ENCODE data around the gene INSRR.

The INSRR gene

GRCh38 chr1:156858555-156858956 lies 361 bp downstream of the INSRR start:
- no CpG with 5 or more reads among the region's 5 CpGs for WGBS (ENCODE audit: extremely low coverage, insufficient coverage, insufficient read length)
- no peak overlapping the region for H4K91ac ChIP-seq (ENCODE audit: low read depth, low read length)
- H3K79me2 ChIP-seq (ENCODE audit: control insufficient read depth, insufficient read depth, low read length, poor library complexity), result no peaks in the 10 kb centered on the region

DNA sequence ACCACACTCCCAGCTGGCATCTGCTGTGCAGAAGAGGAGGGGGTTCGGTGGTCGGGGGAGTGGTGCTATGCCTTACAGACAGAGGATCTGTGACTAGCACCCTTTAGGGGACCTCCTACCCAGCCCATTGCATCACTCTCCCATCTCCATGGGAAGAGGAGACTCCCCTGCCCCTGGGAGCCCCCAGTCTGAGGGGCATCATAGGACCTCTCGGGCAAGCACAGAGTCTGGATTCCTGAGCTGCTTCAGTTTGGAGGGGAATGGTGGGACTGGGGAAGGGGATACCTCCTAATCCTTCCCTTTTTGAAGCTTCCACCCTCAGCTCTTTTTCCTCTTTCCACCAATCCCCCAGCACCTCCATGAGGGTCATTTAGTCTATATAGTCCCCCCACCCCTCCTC lies 1.4 kb downstream of the INSRR start:
- WGBS (ENCODE audit: extremely low coverage, insufficient coverage, insufficient read length), result no CpG with 5 or more reads among the region's 3 CpGs
- Histone ChIP-seq H4K8ac (ENCODE audit: low read depth, low read length) (no peak overlapping the region), H2BK12ac (ENCODE audit: low read length) (no peak overlapping the region), H3K9ac (ENCODE audit: low read length) (no peak overlapping the region), H3K18ac (ENCODE audit: low read length) (no peak overlapping the region), H3K27ac (ENCODE audit: low read depth, low read length) (no peak overlapping the region), H3K4ac (ENCODE audit: low read depth, low read length) (no peak overlapping the region), H3K79me2 (ENCODE audit: control insufficient read depth, insufficient read depth, low read length, poor library complexity) (no peaks in the 10 kb centered on the region), H3K23ac (ENCODE audit: low read length) (no peak overlapping the region), H2BK120ac (ENCODE audit: insufficient read depth, low read length, poor library complexity) (no peak overlapping the region), H4K91ac (ENCODE audit: low read depth, low read length) (no peak overlapping the region), H3K4me3 (ENCODE audit: low read depth, low read length) (no peak overlapping the region), H4K12ac (ENCODE audit: low read depth, low read length) (no peak overlapping the region), H2AFZ (ENCODE audit: insufficient read depth, low read length, poor library complexity) (no peak overlapping the region), H3K4me1 (ENCODE audit: control insufficient read depth in 1 of 2, insufficient read depth in 2 of 2, low read length in 2 of 2) (peaks cover 4 to 13% of the 10 kb centered on the region in 2 experiments), H2BK5ac (ENCODE audit: low read depth, low read length, poor library complexity) (no peak overlapping the region), H3K9me3 (ENCODE audit: insufficient read depth, low read depth, low read length) (peaks cover 13% of the 10 kb centered on the region), H3K4me2 (ENCODE audit: low read length) (no peak overlapping the region), H3K79me1 (ENCODE audit: low read length) (no peaks in the 10 kb centered on the region), H2AK5ac (ENCODE audit: low read length) (no peak overlapping the region), H3K14ac (ENCODE audit: low read length) (no peak overlapping the region), H3K27me3 (ENCODE audit: insufficient read depth, low read length) (peaks cover 56% of the 10 kb centered on the region), H3K36me3 (ENCODE audit: control insufficient read depth in 1 of 2, insufficient read depth in 2 of 2, low read length in 2 of 2) (no peaks in the 10 kb centered on the region)
- no peak for DNase-seq

More at GRCh38 chr1:156858555-156858956, 361 bp downstream of the INSRR start:
- H3K4ac ChIP-seq (ENCODE audit: low read depth, low read length), result no peak overlapping the region
- H3K9me3 ChIP-seq (ENCODE audit: insufficient read depth, low read depth, low read length), result peaks cover 12% of the 10 kb centered on the region
- H3K4me2 ChIP-seq (ENCODE audit: low read length), result peak overlapping the region; percentile 20
- no peak overlapping the region for H4K12ac ChIP-seq (ENCODE audit: low read depth, low read length)
- H3K23ac ChIP-seq (ENCODE audit: low read length), result no peak overlapping the region
- DNase-seq, result no peak
- H3K27me3 ChIP-seq (ENCODE audit: insufficient read depth, low read length), result peaks cover 56% of the 10 kb centered on the region
- H2BK12ac ChIP-seq (ENCODE audit: low read length), result no peak overlapping the region
- no peak overlapping the region for H3K4me3 ChIP-seq (ENCODE audit: low read depth, low read length)
- no peak overlapping the region for H2AK5ac ChIP-seq (ENCODE audit: low read length)
- no peak overlapping the region for H2AFZ ChIP-seq (ENCODE audit: insufficient read depth, low read length, poor library complexity)
- no peak overlapping the region for H2BK5ac ChIP-seq (ENCODE audit: low read depth, low read length, poor library complexity)
- peaks cover 8 to 19% of the 10 kb centered on the region in 2 experiments for H3K4me1 ChIP-seq (ENCODE audit: control insufficient read depth in 1 of 2, insufficient read depth in 2 of 2, low read length in 2 of 2)
- no peak overlapping the region for H3K9ac ChIP-seq (ENCODE audit: low read length)
- no peak overlapping the region for H4K8ac ChIP-seq (ENCODE audit: low read depth, low read length)
- no peak overlapping the region for H3K18ac ChIP-seq (ENCODE audit: low read length)
- no peak overlapping the region for H3K27ac ChIP-seq (ENCODE audit: low read depth, low read length)
- H2BK120ac ChIP-seq (ENCODE audit: insufficient read depth, low read length, poor library complexity), result no peak overlapping the region
- no peaks in the 10 kb centered on the region for H3K36me3 ChIP-seq (ENCODE audit: control insufficient read depth in 1 of 2, insufficient read depth in 2 of 2, low read length in 2 of 2)
- no peaks in the 10 kb centered on the region for H3K79me1 ChIP-seq (ENCODE audit: low read length)
- no peak overlapping the region for H3K14ac ChIP-seq (ENCODE audit: low read length)

DNA sequence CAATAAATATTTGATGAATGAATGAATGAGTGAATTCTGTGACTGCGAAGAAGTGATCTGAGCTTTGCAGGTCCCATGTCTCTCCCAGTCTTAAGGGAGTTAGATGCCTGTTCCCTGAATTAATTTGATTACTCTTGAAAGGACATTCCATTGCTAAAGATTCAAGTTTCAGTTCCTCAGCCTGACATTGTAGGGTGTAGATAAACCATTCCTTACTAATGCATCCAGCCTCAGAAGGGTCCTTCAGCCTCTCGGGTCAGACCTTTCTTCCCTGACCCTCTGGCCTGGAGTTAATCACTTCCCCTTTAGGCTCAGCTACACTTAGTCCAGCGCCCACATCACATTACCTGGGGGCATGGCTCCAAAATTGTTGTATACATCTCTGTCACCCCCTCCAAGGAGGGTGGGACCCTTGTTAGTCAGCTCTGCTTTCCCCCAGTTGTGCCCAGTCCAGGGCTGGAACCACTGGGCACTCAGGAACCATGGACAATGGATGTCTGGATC lies 2.6 kb downstream of the INSRR start:
- H2BK5ac ChIP-seq (ENCODE audit: low read depth, low read length, poor library complexity), result no peak overlapping the region
- no peak overlapping the region for H3K18ac ChIP-seq (ENCODE audit: low read length)
- no peak overlapping the region for H2BK120ac ChIP-seq (ENCODE audit: insufficient read depth, low read length, poor library complexity)
- peaks cover 48% of the 10 kb centered on the region for H3K27me3 ChIP-seq (ENCODE audit: insufficient read depth, low read length)
- H3K23ac ChIP-seq (ENCODE audit: low read length), result no peak overlapping the region
- H2AK5ac ChIP-seq (ENCODE audit: low read length), result no peak overlapping the region
- no peak overlapping the region for H3K27ac ChIP-seq (ENCODE audit: low read depth, low read length)
- H3K4ac ChIP-seq (ENCODE audit: low read depth, low read length), result no peak overlapping the region
- H2BK12ac ChIP-seq (ENCODE audit: low read length), result no peak overlapping the region
- H3K4me1 ChIP-seq (ENCODE audit: control insufficient read depth in 1 of 2, insufficient read depth in 2 of 2, low read length in 2 of 2), result peaks cover 4 to 10% of the 10 kb centered on the region in 2 experiments
- H2AFZ ChIP-seq (ENCODE audit: insufficient read depth, low read length, poor library complexity), result no peak overlapping the region
- no peak overlapping the region for H4K8ac ChIP-seq (ENCODE audit: low read depth, low read length)
- DNase-seq, result no peak
- peaks cover 13% of the 10 kb centered on the region for H3K9me3 ChIP-seq (ENCODE audit: insufficient read depth, low read depth, low read length)
- H3K4me2 ChIP-seq (ENCODE audit: low read length), result no peak overlapping the region
- no peak overlapping the region for H3K4me3 ChIP-seq (ENCODE audit: low read depth, low read length)
- no CpG with 5 or more reads among the region's 3 CpGs for WGBS (ENCODE audit: extremely low coverage, insufficient coverage, insufficient read length)
- no peak overlapping the region for H4K12ac ChIP-seq (ENCODE audit: low read depth, low read length)
- no peaks in the 10 kb centered on the region for H3K79me2 ChIP-seq (ENCODE audit: control insufficient read depth, insufficient read depth, low read length, poor library complexity)
- no peak overlapping the region for H3K9ac ChIP-seq (ENCODE audit: low read length)
- no peak overlapping the region for H4K91ac ChIP-seq (ENCODE audit: low read depth, low read length)
- no peak overlapping the region for H3K14ac ChIP-seq (ENCODE audit: low read length)
- H3K79me1 ChIP-seq (ENCODE audit: low read length), result no peaks in the 10 kb centered on the region
- H3K36me3 ChIP-seq (ENCODE audit: control insufficient read depth in 1 of 2, insufficient read depth in 2 of 2, low read length in 2 of 2), result no peaks in the 10 kb centered on the region

- Histone ChIP-seq H4K12ac (ENCODE audit: low read depth, low read length) (no peak overlapping the region), H2BK12ac (ENCODE audit: low read length) (no peak overlapping the region), H3K36me3 (ENCODE audit: control insufficient read depth in 1 of 2, insufficient read depth in 2 of 2, low read length in 2 of 2) (no peaks in the 10 kb centered on the region), H3K23ac (ENCODE audit: low read length) (no peak overlapping the region), H3K79me1 (ENCODE audit: low read length) (no peaks in the 10 kb centered on the region), H3K9me3 (ENCODE audit: insufficient read depth, low read depth, low read length) (peaks cover 11% of the 10 kb centered on the region), H2BK120ac (ENCODE audit: insufficient read depth, low read length, poor library complexity) (no peak overlapping the region), H2AFZ (ENCODE audit: insufficient read depth, low read length, poor library complexity) (no peak overlapping the region), H2BK5ac (ENCODE audit: low read depth, low read length, poor library complexity) (no peak overlapping the region), H4K91ac (ENCODE audit: low read depth, low read length) (no peak overlapping the region), H3K4me1 (ENCODE audit: control insufficient read depth in 1 of 2, insufficient read depth in 2 of 2, low read length in 2 of 2) (peaks cover 0 to under 1% of the 10 kb centered on the region in 2 experiments), H3K4me3 (ENCODE audit: low read depth, low read length) (no peak overlapping the region), H3K79me2 (ENCODE audit: control insufficient read depth, insufficient read depth, low read length, poor library complexity) (no peaks in the 10 kb centered on the region), H3K18ac (ENCODE audit: low read length) (no peak overlapping the region), H3K27ac (ENCODE audit: low read depth, low read length) (no peak overlapping the region), H4K8ac (ENCODE audit: low read depth, low read length) (no peak overlapping the region), H3K4ac (ENCODE audit: low read depth, low read length) (no peak overlapping the region), H2AK5ac (ENCODE audit: low read length) (no peak overlapping the region), H3K14ac (ENCODE audit: low read length) (no peak overlapping the region), H3K9ac (ENCODE audit: low read length) (no peak overlapping the region), H3K27me3 (ENCODE audit: insufficient read depth, low read length) (peaks cover 35% of the 10 kb centered on the region), H3K4me2 (ENCODE audit: low read length) (no peak overlapping the region)
- DNase-seq, result no peak
- no CpG with 5 or more reads among the region's 3 CpGs for WGBS (ENCODE audit: extremely low coverage, insufficient coverage, insufficient read length)
These were observed 4.3 kb downstream of the INSRR start for GRCh38 chr1:156854634-156855033.

Measured in trophoblast cell (in vitro differentiated cells and primary cell).